Uterus (tissue), 4 donors: ENCODE measurements around the gene MACROD1. TPM values are rescaled to one million over a fixed set of nuclear protein-coding genes. Genes with fewer than 3 reads are reported as not detected.

Source experiments
- DNase-seq, 2 donors: peaks; one replicate each; pipeline ENCODE4 v3.0.0-alpha.2; 2019 to 2020
- H3K27ac ChIP-seq, 2 donors: fragments of 200-600 bp; sonication (generic); 1 replicate in 1 of 2; 2 replicates in 1 of 2; pipeline ENCODE4 v1.5.1; 2016 to 2018
- H3K27me3 ChIP-seq, 2 donors: fragments of 200-600 bp; sonication (generic); one replicate each; pipeline ENCODE4 v1.5.1; 2018 to 2019; ENCODE audit warnings: control low read depth in 1 of 2
- H3K36me3 ChIP-seq, 2 donors: fragments of 200-600 bp; sonication (generic); one replicate each; pipeline ENCODE4 v1.5.1; 2019; ENCODE audit warnings: control low read depth in 1 of 2
- H3K4me1 ChIP-seq, 2 donors: fragments of 200-600 bp; sonication (generic); one replicate each; pipeline ENCODE4 v1.5.1; 2018 to 2019; ENCODE audit warnings: control low read depth in 1 of 2
- H3K4me3 ChIP-seq, 2 donors: fragments of 200-600 bp; sonication (generic); 1 replicate in 1 of 2; 2 replicates in 1 of 2; pipeline ENCODE4 v1.5.1; 2018 to 2019; ENCODE audit warnings: mild to moderate bottlenecking in 1 of 2
- H3K9me3 ChIP-seq, 2 donors: fragments of 200-600 bp; sonication (generic); one replicate each; pipeline ENCODE4 v1.5.1; 2019; ENCODE audit warnings: control low read depth in 1 of 2
- POLR2A ChIP-seq, 2 donors: fragments of 450-650 bp; IDR thresholded peaks; one replicate each; pipeline ENCODE4 v1.6.1; 2016; ENCODE audit warnings: antibody characterized with exemption in 2 of 2, mild to moderate bottlenecking in 1 of 2, moderate library complexity in 1 of 2
- intact Hi-C: fragments of 100-400 bp; cut with DNase I; formaldehyde crosslinking; loops from one replicate; pipeline ENCODE4 v1.15.1; 2023; ENCODE audit warnings: low total_unique reads
- total RNA-seq, 4 donors: library from RNA; depleted of rRNA in 3 of 4; stranded (reverse); fragments of >200 nt in 3 of 4; gene quantifications; one replicate each; pipeline versions ENCODE4 v1.1.0 to v1.2.4, GENCODE V29; 2014 to 2023
- TF ChIP-seq, protein P1 (sequence below), 4 experiments: fragments of 200-600 bp in 2 of 4; fragments of 450-650 bp in 2 of 4; sonication (generic) in 2 of 4; IDR thresholded peaks; one replicate each; pipeline ENCODE4 v1.5.1; 2016 to 2019; ENCODE audit warnings: antibody characterized with exemption in 4 of 4, mild to moderate bottlenecking in 2 of 4, moderate library complexity in 1 of 4
- donor health status: DM: yes; HTN: yes; CAD: no.

Gene MACROD1
- total RNA-seq, 4 donors from 2014 or later, result 1.8 to 27.1 (median 6.6) TPM

DNA sequence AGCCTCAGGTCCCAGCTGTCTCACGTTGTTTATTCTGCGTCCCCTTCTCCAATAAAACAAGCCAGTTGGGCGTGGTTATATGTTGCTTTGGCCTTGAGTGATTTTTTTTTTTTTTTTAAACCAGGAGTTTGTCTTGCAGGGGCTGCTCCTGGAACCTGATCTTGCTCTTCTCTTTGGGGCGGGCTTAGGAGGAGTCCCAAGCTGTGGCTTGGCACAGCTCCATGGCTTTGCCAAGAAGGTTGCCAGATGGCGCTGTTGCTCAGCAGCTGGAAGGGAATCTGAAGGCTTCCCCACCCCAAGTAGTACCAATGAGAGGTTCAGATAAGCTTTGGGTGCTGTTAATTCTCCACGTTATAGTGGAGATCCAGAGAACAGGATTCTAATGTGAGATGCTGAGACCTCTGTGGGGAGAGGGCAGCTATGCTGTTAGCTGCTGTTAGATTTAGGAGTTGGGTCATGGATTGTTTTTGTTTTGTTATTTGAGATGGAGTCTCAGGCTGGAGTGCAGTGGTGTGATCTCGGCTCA, 38.6 kb upstream of the MACROD1 start:
- peak; percentile 86 to 88 for DNase-seq
- no peaks in the 10 kb centered on the region for H3K36me3 ChIP-seq
- no peaks in the 10 kb centered on the region for H3K27me3 ChIP-seq
- H3K9me3 ChIP-seq, result no peaks in the 10 kb centered on the region
- TF ChIP-seq, protein P1, sequence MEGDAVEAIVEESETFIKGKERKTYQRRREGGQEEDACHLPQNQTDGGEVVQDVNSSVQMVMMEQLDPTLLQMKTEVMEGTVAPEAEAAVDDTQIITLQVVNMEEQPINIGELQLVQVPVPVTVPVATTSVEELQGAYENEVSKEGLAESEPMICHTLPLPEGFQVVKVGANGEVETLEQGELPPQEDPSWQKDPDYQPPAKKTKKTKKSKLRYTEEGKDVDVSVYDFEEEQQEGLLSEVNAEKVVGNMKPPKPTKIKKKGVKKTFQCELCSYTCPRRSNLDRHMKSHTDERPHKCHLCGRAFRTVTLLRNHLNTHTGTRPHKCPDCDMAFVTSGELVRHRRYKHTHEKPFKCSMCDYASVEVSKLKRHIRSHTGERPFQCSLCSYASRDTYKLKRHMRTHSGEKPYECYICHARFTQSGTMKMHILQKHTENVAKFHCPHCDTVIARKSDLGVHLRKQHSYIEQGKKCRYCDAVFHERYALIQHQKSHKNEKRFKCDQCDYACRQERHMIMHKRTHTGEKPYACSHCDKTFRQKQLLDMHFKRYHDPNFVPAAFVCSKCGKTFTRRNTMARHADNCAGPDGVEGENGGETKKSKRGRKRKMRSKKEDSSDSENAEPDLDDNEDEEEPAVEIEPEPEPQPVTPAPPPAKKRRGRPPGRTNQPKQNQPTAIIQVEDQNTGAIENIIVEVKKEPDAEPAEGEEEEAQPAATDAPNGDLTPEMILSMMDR (IDR thresholded peaks at IDR 0.05), result peak; percentile 72 to 87 (median 78)
- no peak for TF ChIP-seq POLR2A (IDR thresholded peaks at IDR 0.05)
- no peaks in the 10 kb centered on the region for H3K4me1 ChIP-seq
- intact Hi-C loops, result no loop called here
- H3K27ac ChIP-seq, result peak overlapping the region in 1 of 2 donors; percentile 28
- H3K4me3 ChIP-seq, result no peak overlapping the region

DNA sequence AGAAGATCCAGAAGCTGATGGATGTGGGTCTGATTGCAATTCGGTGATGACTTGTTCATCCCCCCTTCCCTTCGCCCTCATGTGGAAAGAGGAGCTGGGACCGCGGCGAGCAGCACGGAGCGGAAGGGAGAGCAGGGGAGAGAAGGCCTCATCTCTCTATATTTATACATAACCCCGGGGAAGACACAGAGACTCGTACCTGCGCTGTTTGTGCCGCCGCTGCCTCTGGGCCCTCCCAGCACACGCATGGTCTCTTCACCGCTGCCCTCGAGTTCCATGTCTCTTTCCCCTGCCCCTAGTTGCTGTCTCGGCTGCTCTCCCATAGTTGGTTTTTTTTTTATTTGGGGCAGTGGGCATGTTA, 38.1 kb upstream of the MACROD1 start:
- Histone ChIP-seq H3K36me3 (no peaks in the 10 kb centered on the region), H3K9me3 (no peaks in the 10 kb centered on the region), H3K27ac (peak overlapping the region in 1 of 2 donors; percentile 28), H3K27me3 (no peaks in the 10 kb centered on the region), H3K4me1 (no peaks in the 10 kb centered on the region), H3K4me3 (no peak overlapping the region)
- intact Hi-C loops, result no loop called here
- no peak for DNase-seq
- TF ChIP-seq, protein P1 (IDR thresholded peaks at IDR 0.05), result no peak
- no peak for TF ChIP-seq POLR2A (IDR thresholded peaks at IDR 0.05)

- Histone ChIP-seq H3K4me3 (no peak overlapping the region), H3K27me3 (no peaks in the 10 kb centered on the region), H3K36me3 (no peaks in the 10 kb centered on the region), H3K27ac (peak overlapping the region in 1 of 2 donors; percentile 28), H3K9me3 (no peaks in the 10 kb centered on the region), H3K4me1 (no peaks in the 10 kb centered on the region)
- DNase-seq, result no peak
- no peak for TF ChIP-seq POLR2A (IDR thresholded peaks at IDR 0.05)
- TF ChIP-seq, protein P1 (IDR thresholded peaks at IDR 0.05), result no peak
- intact Hi-C loops, result no loop called here
These were observed 37.6 kb upstream of the MACROD1 start for GRCh38 chr11:64203421-64204079.

GRCh38 chr11:64202992-64203391, 37.1 kb upstream of the MACROD1 start:
- intact Hi-C loops, result no loop called here
- TF ChIP-seq, protein P1 (IDR thresholded peaks at IDR 0.05), result no peak
- TF ChIP-seq POLR2A (IDR thresholded peaks at IDR 0.05), result no peak
- no peak for DNase-seq
- no peak overlapping the region for H3K4me3 ChIP-seq
- no peaks in the 10 kb centered on the region for H3K27me3 ChIP-seq
- H3K27ac ChIP-seq, result no peak overlapping the region
- no peaks in the 10 kb centered on the region for H3K36me3 ChIP-seq
- no peaks in the 10 kb centered on the region for H3K4me1 ChIP-seq
- H3K9me3 ChIP-seq, result no peaks in the 10 kb centered on the region

DNA sequence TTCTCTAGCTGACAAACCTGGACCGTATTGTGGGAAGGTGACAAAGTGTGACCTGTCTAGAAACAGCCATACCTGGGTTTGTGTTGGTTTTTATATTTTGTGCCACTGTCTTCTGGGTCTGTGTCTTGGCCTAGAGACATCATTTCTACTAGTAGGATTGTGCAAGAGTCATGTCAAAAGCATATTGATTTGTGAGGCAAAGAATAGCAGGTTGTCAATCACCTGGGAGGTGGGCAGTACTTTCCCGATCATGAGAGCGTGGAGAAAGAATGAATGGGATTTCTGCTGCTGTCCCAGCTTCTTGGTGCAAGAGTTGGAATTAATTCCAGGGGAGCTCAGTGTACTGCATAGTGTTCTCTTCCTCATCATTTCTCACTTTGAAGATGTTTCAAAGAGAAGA, 35.6 kb upstream of the MACROD1 start:
- no peaks in the 10 kb centered on the region for H3K27me3 ChIP-seq
- TF ChIP-seq, protein P1 (IDR thresholded peaks at IDR 0.05), result no peak
- TF ChIP-seq POLR2A (IDR thresholded peaks at IDR 0.05), result no peak
- H3K4me1 ChIP-seq, result no peaks in the 10 kb centered on the region
- intact Hi-C loops, result no loop called here
- no peak overlapping the region for H3K4me3 ChIP-seq
- no peak for DNase-seq
- no peaks in the 10 kb centered on the region for H3K9me3 ChIP-seq
- no peak overlapping the region for H3K27ac ChIP-seq
- no peaks in the 10 kb centered on the region for H3K36me3 ChIP-seq
